Measurements from ENCODE around the gene SSNA1.

SSNA1 gene, protein sequence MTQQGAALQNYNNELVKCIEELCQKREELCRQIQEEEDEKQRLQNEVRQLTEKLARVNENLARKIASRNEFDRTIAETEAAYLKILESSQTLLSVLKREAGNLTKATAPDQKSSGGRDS

DNA sequence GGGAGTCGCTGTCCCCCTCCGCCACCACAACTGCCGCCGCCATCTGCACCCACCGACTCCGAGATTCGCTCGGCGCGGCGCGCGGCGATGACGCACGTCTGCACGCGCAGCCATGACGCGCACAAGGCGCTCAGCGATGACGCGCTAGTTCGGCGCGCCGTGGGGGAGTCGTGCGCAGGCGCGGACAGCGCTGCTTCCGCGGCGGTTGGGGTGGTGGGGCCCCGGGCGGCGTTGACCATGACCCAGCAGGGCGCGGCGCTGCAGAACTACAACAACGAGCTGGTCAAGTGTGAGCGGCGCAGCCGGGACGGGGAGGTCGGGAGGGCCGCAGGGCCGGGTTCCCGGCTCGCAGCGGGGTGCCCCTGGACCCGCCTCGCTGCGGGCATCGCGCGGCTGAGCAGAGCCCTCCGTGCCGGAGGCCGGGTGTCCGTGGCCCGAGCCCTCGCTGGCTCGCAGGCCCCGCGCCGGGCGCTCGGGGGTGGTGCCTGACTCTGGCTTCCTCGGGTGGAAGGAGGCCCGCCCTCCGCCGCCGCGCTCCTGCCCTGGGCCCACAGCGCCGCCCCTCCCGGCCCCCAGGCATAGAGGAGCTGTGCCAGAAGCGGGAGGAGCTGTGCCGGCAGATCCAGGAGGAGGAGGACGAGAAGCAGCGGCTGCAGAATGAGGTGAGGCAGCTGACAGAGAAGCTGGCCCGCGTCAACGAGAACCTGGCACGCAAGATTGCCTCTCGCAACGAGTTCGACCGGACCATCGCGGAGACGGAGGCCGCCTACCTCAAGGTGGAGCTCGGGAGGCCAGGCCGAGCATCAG lies at the start of gene SSNA1, which contains the start of gene ANAPC2:
TSS of gene SSNA1 (plus strand) at position 187 of the 807 bp plus-strand sequence. CDS start at position 238, 51 bp downstream.
TSS of gene ANAPC2 (minus strand) at position 71 of the 807 bp plus-strand sequence. CDS start at position 43, 28 bp downstream.
- peak; percentile 98 for DNase-seq (ENCODE audit: low spot score)

DNA sequence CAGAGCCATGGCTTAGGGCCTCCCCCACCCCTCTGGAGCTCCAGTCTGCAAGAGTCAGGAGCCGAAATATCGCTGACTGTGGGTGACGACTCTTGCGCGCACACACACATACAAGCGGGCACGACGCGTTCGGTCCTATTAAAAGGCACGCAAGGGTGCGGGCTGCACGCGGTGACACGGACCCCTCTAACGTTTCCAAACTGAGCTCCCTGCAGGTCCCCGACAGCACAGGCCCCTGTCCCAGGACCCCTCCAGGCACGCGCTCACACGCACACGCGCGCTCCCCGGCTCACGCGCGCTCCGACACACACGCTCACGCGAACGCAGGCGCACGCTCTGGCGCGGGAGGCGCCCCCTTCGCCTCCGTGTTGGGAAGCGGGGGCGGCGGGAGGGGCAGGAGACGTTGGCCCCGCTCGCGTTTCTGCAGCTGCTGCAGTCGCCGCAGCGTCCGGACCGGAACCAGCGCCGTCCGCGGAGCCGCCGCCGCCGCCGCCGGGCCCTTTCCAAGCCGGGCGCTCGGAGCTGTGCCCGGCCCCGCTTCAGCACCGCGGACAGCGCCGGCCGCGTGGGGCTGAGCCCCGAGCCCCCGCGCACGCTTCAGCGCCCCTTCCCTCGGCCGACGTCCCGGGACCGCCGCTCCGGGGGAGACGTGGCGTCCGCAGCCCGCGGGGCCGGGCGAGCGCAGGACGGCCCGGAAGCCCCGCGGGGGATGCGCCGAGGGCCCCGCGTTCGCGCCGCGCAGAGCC lies 49.6 kb upstream of the SSNA1 start, which contains the start of gene GRIN1:
TSS of gene GRIN1 (plus strand) at position 433 of the 746 bp plus-strand sequence. CDS start 333 bp downstream, outside the sequence.
- peak; percentile 80 for DNase-seq (ENCODE audit: low spot score)

DNA sequence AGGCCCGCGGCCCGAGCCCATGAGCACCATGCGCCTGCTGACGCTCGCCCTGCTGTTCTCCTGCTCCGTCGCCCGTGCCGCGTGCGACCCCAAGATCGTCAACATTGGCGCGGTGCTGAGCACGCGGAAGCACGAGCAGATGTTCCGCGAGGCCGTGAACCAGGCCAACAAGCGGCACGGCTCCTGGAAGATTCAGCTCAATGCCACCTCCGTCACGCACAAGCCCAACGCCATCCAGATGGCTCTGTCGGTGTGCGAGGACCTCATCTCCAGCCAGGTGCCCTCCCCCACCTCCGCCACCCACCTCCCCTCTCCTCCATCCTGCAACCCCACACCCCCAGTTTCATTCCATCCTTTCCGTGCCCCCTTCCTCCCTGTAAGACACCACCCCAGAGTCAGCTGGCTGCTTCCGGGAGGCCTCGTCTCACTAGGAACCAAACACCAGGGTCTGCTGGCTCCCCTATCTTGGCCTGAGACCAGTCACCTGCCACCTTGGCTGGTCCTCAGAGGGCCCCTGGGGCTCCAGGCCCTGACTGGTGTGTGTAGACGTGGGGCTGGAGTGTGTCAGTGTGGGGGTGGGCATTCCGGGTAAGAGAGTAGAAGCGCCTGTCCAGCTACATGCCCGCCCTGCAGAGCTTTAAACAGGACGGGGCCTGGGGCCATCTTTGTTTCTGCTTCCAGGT lies 48.9 kb upstream of the SSNA1 start:
- no peak for DNase-seq (ENCODE audit: low spot score)

DNA sequence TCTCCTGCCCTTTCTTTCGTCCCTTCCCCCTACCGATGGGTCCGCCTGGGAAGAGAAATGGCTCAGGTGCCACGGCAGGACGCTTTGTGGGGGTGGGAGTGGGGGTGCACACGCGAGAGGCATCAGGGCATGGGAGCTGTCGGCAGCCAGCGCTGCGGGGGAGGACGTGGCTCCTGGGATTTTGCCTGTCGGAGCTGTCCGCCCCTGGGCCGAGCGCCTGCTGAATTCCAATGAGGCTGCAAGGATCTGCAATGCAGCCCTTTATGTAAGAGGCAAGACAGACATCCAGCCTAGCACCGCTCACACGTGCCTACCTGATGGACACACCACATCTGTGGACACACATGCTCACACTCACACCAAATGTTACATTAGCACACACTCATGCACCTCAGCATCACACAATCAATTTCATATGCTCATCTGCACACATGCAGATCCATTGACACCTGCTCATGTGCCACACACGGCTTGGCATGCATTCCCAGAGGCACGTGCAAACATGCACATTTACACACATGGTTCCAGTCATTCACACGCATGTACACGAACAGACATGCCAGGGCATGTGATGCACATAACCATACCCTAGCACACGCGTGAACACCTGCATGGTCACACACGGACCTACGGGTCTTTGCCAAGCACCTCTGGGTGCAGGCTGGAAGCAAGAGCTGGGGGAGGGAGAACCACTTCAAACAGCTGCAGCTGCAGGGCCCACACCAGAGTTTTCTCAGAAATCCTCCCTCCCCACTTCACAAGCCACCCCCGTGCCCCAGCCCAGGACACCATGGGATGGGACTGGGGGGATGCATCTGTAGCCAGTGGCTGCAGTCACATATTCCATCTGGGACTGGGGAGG lies 48.1 kb upstream of the SSNA1 start:
- no peak for DNase-seq (ENCODE audit: low spot score)

DNA sequence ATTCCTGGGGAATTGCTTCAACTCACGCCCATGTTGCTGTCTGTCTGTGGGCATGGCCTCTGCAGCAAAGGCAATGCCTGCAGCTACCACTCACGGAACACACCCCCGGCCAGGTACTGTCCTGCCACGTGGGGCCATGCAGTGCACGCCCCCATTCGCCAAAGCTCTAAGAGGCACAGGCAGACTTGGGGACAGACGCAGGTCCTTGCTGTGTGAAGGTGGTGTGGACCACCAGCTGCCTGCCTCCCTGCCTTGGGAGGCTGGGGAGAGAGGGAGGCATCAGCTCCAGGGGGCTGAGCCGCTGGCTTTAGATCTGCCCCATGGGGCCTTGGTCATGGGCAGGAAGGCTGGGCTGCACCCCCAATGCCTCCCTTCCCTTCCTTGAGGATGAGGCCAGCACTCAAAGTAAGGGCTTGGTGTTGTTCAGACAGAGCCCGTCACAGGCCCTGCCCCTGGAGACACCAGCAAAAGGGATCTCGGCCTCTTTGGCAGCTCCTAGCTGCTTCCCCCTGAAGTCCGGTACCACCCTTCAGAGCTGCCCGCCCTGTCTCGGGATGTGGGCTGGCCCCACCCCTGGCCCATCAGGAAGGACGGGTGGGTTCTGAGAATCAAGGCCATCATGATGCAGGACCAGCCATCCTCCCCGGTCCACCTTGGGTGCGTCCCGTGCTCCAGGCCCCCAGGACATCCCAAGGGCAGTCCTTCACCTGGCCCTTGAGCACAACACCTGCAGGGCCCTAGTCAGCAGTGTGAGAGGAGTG lies 47.2 kb upstream of the SSNA1 start:
- no peak for DNase-seq (ENCODE audit: low spot score)

DNA sequence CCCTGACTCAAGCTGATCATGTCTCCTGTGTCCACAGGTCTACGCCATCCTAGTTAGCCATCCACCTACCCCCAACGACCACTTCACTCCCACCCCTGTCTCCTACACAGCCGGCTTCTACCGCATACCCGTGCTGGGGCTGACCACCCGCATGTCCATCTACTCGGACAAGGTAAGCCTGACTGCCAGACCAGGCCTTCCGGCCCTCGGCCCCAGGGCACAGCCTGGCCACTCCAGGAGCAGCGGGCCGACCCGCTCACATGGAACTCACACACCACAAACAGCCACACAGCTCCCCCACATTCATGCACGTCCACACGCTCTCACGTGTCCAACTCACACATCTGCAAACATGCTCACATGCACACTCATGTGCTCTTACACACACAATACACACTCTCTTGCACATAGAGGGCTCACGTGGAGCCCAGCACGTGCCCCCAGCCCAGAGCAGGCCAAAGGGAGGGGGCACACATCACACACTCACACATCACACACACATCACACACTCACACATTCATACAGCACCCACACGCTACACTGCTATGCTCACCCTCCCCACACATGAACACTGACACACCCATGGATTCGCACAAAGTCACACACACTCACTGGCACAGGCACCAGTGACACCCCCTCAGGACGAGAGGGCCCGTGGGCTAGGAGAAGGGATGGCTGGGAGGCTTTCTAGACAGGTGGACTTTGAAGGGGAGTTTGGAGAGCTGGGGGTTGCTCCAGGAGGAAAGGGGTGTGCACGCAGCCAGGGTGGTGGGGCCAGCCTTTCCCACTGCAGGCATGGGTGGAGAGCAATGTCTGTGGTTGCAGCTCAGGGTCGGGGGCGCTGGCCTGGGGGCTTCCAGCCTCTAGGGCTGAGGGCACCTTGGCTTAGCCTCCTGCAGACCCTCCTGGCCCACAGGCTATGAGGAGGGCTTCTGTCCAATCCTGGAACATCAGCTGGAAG lies 46.2 kb upstream of the SSNA1 start:
- DNase-seq (ENCODE audit: low spot score) = no peak

DNA sequence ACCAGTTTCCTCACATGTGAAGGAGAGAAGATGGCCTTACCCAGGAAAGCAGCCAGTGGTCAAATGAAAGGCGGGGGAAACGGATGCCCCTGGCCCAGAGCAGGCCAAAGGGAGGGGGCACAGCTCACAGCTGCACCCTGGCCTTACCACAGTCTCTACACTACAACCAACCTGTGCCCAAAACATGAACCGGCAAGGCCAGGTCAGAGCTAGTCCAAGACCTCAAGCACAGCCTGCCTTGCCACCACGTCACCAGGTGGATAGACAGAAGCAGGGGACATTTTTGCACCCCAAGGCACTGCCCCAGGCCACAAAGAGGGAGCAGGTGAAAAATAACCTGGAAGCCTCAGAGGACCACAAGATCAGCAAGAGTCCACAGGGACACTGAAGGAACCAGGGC lies 45.0 kb upstream of the SSNA1 start:
- no peak for DNase-seq (ENCODE audit: low spot score)

DNA sequence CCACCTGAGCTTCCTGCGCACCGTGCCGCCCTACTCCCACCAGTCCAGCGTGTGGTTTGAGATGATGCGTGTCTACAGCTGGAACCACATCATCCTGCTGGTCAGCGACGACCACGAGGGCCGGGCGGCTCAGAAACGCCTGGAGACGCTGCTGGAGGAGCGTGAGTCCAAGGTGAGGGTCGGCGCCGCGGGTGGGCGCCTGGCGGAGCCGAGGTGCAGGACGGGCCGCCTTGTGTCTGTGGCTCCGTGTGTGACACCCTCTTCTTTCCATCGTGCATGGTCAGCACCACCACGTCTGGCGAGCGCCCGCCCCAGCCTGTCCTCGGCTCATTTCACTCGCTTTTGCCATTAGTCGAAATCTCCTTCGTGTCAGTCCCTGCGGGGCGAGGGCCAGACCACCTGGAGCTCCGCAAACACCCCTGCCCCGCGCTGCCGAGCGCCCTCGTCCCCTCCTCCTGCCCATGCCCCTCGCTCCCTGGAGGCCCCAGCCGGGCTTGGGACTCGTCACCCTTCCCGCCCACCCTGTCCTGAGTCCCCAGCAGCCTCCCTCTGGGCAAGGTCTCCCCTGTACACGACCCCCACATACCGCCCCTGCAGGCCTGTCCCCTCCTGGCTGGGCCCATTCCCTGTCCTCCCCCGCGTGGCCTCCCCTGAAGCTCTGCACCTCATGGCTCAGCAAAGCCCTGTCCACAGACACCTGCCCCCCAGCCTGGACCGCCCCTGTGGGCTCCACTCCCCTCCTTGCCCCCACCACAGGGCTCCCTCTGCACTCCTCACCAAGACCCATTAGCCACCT lies 42.5 kb upstream of the SSNA1 start:
- no peak for DNase-seq (ENCODE audit: low spot score)

DNA sequence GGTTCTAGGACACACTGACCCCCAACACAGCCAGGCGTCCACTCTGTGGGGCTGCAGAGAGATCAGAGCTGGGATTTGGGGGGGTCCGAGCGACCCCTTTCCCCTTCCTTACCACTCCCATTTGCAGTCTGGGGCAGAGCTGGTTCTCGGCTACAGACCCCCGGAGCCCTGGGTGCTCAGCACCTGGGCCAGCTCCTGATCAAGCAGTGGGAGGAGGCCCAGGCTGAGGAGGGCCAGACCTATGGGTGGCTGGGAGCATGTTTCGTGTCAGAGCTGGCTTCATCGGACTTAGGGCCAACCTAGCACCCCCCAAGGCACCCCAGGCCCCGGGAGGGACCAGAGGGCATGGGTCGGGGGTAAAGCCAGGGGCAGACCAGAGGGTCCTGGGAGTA lies 42.0 kb upstream of the SSNA1 start:
- no peak for DNase-seq (ENCODE audit: low spot score)

DNA sequence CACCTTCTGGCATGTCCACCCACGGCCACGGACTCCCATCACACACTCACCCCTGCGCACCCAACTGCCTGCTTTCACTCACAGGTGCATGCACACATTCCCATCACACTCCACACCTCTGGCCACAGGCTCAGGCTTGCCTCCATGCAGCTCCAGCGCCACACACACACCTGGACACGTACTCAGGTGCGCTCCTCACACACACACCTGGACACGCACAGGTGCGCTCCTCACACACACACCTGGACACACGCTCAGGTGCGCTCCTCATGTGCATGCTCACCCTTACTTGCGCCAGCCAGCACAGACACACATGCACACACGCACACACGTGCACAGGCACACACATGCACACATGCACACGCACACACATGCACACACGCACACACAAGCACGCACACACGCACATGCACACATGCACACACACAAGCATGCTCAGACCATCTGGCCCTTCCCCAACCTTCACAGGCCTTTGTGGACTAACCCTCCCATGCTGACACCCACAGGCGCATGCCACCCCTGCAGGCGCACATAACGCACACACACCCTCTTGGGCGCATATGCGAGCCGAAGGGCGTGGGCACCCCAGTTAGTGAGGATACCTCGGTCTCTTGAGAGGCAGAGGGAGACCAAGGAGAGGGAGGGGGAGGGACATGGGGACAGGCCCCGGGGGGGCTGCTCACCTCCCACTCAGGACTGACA lies 41.2 kb upstream of the SSNA1 start:
- no peak for DNase-seq (ENCODE audit: low spot score)

DNA sequence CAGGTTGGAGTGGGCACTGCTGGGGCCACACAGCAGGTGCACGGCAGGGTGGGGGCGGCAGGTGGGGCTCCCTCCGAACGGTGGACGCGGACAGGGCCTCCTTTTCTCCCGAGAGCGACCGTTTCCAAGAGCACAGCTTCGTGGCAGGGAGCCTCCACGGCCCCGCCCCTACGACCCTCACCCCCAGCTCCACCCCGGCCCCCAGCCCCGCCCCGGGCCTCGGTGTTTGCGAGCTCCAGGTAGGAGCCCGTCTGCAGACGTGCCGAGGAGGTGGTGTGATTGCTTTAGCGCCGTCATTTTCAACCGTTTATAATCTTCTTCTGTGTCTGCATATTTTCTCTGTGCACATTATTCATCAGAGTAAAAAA lies 40.7 kb upstream of the SSNA1 start:
- no peak for DNase-seq (ENCODE audit: low spot score)

DNA sequence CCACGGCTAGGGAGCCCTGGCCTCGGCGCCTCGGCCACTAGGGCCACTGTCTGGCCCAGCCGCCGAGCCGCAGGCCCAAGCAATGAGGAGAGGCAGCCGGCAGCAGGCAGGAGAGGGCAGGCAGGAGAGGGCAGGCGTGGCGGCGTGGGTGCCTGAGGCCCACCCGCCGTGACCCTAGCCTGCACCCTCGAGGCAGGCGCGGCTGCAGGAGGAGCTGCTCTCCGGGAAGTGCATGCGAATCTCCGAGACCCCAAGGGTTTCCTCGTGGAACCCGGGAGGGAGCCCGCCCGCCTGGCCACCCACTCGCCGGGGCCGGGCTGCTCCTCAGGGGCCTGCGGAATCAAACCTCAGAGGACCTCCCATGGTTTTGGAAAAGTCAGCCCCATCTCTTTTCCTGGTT lies 40.2 kb upstream of the SSNA1 start:
- no peak for DNase-seq (ENCODE audit: low spot score)

DNA sequence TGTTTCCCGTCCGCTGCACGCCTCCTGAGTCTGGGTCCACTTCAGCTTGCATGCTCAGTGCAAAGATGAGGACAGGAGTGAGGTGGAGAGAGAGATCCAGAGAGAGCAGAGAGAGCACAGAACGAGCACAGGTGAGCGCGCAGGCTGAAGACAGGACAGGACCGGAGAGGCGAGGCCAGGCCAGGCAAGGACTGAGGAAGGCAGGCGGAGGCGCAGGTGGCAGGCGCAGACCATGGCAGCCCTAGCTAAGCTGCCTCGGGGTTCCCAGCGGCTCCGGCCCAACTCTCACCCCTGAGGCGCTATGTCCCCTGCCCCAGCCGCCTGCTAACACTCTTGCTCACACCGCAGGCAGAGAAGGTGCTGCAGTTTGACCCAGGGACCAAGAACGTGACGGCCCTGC lies 39.8 kb upstream of the SSNA1 start:
- DNase-seq (ENCODE audit: low spot score) = no peak

DNA sequence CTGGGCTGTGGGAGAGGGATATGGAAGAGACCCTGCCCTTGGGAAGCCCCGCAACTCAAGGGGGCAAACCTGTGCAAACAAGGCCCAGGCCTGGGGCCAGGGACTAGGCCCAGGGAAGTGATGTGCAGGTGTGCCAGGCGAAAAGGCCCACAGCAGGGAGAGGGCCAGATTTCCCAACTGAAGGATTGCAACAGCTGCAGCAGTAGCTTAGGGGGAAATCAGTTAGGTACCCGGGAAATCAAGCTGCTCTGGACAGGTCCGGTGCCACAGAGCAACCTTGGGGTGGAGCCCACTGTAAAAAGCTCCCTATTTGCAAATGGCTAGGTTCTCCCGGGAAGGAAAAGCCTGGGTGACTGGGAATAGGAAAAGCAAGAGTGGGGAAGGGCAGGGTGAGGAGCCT lies 39.1 kb upstream of the SSNA1 start:
- no peak for DNase-seq (ENCODE audit: low spot score)

DNA sequence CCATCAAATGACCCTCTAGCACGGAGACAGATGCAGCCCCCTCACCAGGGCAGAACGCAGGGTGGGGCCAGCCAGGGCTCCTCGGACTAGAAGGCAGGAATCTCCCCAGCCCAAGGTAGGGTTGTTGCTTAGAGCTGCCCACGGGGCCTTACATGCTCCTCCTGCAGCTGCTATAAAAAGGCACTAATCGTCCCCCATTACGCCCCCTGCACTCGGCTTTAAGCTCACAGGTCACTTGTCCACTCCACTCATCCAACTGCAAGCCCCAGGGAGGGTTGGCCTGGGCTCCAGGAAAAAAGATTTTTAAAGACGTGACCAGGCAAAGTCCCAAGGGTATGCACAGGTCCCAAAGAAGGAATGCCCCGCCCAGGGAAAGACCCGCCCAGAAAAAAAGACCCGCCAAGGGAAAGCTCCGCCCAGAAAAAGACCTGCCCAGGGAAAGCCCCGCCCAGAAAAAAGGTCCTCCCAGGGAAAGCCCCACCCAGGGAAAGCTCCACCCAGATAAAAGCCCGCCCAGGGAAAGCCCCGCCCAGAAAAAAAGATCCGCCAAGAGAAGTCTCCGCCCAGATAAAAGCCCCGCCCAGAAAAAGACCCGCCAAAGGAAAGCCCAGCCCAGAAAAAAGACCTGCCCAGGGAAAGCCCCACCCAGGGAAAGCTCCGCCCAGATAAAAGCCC lies 38.4 kb upstream of the SSNA1 start:
- DNase-seq (ENCODE audit: low spot score) = no peak

DNA sequence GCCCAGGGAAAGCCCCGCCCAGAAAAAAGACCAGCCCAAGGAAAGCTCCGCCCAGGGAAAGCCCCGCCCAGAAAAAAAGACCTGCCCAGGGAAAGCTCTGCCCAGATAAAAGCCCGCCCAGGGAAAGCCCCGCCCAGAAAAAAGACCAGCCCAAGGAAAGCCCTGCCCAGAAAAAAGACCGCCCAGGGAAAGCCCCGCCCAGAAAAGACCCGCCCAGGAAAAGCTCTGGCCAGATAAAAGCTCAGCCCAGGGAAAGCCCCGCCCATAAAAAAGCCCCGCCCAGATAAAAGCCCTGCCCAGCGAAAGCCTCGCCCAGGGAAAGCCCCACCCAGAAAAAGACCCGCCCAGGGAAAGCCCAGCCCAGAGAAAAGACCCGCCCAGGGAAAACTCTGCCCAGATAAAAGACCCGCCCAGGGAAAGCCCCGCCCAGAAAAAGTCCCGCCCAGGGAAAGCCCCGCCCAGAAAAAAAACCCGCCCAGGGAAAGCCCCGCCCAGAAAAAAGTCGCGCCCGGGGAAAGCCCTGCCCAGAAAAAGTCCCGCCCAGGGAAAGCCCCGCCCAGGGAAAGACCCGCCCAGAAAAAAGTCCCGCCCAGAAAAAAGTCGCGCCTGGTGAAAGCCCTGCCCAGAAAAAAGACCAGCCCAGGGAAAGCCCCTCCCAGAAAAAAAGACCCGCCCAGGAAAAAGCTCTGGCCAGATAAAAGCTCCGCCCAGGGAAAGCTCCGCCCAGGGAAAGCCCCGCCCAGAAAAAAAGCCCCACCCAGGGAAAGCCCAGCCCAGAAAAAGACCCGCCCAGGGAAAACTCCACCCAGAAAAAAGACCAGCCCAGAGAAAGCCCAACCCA lies 37.6 kb upstream of the SSNA1 start:
- DNase-seq (ENCODE audit: low spot score) = peak; percentile 50
